ENCODE measurements around the gene PITHD1.
"Not testable (repeated sequence)": the region's sequence is repeated elsewhere in the genome, so short reads cannot be mapped to it uniquely, and the experiment has no call there.

The PITHD1 gene

DNA sequence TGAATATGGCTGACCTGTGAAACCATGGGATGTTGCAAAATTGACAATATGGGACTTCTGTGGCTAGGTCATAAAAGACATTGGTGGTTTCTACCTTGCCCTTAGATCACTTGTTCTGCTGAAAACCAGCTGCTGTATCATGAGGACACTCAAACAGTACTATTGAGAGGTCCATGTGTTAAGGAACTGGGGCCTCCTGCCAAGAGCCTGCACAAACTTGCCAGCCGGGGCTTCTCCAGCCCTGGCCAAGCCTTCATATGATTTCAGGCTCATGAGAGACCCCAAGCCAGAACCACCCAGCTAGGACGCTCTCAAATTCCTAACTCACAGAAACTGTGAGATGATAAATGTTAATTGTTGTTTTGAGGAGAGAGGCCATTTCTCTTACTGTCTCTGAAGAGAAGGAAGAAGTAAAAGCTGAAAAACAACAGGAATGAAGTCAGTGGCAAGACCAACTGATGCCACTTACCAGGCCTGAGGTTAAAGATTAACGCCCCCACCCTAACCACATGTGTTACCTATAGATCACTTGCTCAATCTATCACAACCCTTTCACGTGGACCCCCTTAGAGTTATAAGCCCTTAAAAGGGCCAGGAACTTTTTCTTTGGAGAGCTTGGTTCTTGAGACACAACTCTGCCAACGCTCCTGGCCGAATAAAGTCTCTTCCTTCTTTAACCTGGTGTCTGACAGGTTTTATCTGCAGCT, 3.9 kb upstream of the PITHD1 start:
- no peak for DNase-seq

DNA sequence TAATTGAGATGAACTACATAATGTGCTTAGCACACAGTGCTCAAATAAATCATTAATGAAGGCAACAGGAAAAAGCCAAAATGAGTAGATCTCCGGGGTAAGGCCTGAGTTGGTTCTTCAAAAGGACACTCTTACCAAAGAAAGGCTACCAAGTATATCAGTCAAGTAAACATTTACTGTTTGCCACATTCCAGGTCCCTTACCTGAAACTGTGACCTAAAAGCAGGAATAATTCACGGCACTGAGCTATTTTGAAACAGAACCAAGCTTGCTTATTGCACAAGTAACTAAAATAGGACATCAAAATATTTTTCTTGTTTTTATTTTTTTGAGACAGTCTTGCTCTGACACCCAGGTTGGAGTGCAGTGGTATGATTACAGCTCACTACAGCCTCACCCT, 2.0 kb upstream of the PITHD1 start:
- DNase-seq, result no peak

DNA sequence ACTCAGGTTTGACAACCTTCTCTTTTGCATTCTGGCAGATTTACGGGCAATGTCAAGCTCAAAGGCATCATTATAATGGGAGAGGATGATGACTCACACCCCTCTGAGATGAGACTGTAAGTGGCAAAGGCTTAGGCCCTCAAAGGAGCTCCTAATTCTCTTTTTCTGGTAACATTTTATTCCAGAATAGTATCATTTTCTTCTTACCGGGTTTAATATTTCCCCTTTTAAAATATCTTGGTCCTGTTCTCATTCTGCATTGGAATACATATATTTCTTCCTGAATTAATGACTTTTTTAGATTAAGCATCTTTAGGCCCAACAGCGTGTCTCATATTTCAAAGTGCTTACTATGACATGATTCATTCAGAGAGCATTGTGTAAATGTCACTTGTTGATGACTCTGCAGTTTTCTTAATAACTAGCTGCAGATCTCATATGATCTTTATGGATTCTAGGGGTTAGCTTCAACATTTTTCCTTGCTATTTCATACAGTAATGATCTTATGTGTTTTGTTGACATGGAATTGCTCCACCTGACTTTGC, 1.7 kb downstream of the PITHD1 start:
- DNase-seq, result no peak

DNA sequence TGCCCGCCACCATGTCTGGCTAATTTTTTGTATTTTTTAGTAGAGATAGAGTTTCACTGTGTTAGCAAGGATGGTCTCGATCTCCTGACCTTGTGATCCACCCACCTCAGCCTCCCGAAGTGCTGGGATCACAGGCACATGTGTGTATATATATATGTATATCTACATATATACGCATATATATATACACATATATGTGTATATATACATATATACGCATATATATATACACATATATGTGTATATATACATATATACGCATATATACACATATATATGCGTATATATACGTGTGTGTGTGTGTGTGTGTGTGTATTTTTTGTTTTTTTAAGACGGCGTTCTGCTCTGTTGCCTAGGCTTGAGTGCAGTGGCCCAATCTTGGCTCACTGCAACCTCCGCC, 4.9 kb downstream of the PITHD1 start:
- not testable (repeated sequence) for DNase-seq

DNA sequence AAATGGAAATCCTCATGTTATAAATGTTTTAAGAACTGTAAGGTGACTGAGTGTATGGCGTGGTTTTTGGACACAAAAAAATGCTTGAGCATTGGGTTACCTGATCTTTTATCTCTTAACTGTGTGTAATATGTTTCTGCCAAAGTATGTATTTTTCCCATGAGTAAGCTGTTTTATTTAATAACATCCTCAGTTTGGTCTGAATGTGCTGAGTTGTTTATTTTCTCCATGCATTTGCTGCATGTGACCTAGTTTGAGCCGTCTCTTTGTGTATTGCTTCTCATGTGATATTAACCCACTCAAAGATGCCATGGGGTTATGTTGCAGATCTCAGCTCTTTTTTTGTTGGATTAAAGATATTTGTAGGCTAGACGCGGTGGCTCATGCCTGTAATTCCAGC, 6.6 kb downstream of the PITHD1 start:
- no peak for DNase-seq

DNA sequence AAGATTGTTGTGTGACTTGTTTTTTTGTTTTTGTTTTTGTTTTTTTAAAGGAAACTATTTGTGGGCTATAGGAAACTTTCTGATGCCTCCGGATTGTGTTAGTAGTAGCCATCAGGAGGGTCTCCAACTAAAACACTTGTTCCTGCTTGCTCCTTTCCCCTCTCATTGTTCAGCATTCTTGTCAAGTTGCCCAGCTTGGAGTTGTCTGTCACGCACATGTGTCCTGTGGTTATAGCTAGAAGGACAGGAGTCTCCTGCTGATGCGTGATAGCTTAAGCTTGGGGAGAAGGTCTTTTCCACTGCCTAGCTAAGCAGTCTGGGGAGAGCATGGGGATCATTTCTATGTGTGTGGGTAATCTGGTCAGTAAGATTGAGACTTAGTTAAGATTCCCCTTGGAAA, 9.5 kb downstream of the PITHD1 start:
- no peak for DNase-seq

DNA sequence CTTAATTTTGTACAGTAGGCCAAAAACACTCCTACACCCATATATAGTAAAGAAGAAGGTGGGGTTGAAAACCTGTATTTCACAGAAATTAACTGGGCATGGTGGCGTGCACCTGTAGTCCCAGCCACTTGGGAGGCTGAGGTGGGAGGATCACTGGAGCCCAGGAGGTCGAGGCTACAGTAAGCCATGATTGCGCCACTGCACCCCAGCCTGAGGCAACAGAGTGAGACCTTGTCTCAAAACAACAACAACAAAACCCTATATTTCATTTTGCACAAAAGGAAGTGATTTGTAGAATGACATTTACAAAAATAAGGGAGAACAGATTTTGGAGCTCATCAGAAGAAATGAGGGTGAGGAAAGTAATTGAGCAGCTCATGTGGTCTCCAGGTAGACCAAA, 10.5 kb downstream of the PITHD1 start:
- no peak for DNase-seq

DNA sequence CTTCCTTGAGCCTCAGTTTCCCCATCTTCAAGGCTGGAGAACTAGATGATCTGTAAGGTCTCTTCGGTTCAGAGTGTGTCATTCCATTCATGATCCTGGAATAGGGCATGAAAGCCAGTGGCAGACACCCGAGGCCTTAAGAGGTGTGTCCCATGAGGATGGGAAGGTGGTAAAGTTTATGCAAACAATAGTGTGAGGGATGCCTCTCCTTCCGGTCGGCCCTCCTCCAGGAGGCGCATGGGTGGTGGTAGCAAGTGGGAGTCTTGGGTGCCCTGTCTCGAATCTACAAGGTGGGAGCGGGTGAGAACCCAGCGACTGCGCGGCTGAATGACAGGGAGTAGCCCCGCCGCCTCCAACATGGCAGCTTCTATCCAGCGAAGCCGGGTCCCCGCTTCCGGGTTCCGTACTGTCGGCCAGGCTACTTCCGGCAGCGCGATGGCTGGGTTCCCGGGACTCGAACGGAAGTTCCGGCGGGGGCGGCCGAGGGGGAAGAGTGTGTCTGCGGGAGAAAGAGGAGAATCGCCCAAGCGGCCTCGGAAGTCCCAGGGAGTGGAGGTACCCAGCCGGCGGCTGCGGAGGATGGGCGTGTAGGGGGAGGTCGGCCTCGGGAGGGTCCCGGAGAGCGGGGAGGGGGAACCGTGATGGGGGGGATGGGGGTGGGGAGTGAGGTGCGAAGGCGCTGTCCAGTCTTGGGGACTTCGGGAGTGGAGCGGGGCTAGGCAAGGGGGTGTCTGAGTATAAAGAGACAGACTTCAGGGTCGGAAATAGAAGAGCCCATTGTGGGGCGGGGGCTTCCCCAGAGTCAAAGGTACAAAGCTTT, 12.7 kb downstream of the PITHD1 start, which contains the start of gene LYPLA2:
Gene LYPLA2, plus strand, starts transcription at position 450 of the 820 bp plus-strand sequence. CDS start 1,538 bp downstream, outside the sequence.
- peak; percentile 70 to 78 for DNase-seq

DNA sequence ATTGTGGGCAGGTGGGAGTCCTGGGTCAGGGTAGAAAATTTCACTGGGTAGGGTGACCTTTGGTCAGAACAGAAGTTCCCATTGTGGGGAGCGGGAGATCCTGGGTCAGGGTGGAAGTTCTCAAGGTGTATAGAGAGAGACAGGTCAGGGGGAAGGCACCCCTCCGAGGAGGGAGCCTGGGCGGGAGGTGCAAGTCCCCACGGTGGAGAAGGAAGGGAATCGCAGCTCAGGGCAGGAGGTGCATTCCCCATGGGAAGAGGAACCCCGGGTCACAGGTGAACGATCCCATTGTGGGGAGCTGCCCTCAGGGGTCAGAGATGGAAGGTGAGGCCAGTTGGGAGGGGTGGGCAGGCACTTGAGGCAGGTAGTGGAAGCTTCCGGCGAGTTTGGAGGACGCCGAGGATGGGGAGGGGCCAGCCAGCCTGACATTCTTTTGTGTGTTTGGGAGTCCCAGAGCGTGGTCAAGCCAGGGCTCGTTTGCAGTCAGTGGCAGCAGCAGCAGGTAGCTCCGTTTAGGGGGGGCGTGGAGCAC, 13.4 kb downstream of the PITHD1 start:
- DNase-seq, result no peak

DNA sequence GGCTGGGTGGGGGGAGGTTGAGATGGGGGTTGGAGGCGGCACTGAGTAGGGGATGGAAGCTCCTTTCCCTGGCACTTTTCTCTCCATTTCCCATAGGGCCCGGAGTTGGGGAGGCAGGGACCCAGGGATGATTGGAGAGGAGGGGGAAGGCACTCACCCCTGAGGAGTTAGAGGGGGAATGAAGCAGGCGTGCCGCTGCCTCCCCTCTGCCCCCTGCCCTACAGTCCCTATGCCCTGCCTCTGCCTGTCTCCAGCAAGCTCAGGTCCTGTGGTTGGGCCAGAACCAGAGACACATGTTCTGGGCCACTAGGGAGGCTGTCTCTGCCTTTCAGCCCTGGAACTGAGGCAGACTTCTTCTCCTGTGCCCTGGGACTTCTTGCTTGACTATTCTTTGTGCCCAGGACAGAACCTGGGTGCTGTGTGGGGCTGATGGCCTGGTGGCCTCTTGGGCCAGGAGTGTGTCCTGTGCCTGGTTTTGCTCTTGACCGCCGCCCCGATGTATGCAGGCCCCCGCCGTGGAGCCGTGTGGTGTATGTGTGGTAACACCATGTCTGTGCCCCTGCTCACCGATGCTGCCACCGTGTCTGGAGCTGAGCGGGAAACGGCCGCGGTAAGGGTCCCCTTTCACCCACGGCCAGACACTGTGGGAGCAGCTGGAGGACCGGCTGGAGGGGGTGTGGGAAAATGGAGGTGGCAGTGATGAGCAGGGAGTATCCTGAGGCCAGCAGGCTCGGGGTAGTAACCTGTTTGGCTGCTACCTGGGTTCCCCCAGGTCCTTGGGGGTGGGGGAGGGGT, 14.1 kb downstream of the PITHD1 start:
- DNase-seq, result no peak

DNA sequence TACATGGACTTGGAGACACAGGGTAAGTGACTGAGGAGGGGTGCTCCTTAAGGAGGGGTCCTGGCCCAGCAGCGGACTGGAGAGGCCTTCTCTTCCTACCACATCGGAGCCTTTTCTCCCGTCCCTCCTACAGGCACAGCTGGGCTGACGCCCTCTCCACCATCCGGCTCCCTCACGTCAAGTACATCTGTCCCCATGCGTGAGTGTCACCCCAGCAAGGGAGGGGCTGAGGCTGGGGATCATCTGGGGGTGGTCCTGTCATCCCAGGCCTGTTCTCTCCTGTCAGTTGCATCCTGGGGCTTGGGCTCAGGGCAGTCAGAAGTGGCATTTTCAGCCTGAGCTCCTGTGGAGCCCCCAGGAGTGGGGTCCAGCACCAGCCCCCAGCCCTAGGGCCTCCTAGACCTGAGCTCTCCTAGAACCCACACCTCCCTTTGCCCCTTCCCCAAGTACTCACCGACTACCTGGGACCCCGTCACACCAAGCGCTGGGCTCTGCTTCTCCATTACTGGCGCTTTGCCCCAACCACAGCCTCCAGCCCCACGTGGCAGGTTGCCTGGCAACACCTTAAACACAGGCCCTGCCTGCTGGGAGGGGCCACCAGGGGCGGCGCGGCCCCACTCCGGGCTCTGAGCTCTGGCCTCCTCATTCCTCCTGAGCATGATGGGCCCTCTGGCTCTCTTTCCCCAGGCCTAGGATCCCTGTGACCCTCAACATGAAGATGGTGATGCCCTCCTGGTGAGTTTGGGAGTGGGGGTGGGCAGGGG, 15.0 kb downstream of the PITHD1 start:
- no peak for DNase-seq

DNA sequence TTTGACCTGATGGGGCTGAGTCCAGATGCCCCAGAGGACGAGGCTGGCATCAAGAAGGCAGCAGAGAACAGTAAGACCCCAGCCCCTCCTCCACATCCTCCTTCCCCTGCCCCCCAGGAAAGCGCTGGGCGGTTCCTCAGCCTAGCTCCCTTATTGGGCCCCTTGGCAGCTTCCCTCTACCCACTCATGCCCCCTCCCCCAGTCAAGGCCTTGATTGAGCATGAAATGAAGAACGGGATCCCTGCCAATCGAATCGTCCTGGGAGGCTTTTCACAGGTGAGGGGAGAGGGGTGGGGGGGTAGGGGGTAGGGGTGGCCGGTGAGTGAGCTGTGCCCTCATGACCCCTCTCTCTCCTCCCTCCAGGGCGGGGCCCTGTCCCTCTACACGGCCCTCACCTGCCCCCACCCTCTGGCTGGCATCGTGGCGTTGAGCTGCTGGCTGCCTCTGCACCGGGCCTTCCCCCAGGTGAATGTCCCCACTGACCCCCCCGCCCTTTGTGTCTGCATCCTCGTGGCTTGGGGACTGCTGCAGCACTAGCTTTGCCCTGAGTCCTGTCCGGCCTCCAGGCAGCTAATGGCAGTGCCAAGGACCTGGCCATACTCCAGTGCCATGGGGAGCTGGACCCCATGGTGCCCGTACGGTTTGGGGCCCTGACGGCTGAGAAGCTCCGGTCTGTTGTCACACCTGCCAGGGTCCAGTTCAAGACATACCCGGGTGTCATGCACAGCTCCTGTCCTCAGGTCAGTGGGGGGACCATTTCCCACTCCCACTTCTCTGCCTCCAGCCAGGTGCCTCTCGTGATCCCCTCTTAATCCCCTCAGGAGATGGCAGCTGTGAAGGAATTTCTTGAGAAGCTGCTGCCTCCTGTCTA, 15.9 kb downstream of the PITHD1 start:
- no peak for DNase-seq

DNA sequence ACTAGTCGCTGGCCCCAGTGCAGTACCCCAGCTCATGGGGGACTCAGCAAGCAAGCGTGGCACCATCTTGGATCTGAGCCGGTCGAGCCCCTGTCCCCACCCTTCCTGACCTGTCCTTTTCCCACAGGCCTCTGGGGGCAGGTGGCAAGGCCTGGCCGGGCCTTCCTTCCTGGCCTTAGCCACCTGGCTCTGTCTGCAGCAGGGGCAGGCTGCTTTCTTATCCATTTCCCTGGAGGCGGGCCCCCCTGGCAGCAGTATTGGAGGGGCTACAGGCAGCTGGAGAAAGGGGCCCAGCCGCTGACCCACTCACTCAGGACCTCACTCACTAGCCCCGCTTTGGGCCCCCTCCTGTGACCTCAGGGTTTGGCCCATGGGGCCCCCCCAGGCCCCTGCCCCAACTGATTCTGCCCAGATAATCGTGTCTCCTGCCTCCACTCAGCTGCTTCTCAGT, 16.5 kb downstream of the PITHD1 start:
- DNase-seq, result not testable (repeated sequence)

DNA sequence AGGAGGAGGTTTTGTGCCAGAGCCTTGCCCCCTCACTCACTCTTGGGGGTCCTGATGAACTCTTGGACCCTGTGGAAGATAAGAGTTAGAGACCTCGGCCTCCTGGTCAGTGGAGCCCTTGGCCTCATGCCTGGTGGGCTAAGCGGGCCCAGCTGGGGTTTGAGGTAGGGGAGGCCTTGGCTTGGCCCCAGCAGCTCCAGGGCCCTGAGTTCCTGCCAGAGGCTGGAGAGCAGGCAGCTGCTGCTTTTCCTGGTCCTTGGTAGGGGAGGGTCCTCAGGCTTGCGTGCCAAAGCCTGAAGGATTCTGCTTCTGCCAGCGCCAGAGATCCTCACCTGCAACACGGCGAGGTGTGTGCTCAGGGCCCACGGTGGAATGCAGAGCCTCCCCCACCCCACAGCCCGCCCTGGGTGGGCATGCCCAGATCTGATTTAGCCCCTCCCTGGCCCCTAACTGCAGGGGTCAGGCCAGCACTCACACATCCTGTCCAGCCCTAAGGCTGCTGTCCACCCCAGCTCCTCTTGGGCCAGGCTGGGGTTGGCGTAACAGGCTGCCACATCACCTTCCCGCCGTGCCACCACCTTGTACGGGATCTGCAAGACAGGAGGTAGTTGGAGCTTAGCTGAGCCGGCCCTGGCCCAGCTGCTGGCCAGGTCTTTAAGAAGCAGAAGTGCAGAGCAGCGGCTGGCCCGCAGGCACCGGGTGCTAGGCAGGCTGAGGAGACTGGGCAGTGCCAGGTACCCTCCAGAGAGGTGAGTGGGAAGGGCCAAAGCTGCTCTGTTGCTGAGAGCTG, 17.7 kb downstream of the PITHD1 start:
- no peak for DNase-seq

DNA sequence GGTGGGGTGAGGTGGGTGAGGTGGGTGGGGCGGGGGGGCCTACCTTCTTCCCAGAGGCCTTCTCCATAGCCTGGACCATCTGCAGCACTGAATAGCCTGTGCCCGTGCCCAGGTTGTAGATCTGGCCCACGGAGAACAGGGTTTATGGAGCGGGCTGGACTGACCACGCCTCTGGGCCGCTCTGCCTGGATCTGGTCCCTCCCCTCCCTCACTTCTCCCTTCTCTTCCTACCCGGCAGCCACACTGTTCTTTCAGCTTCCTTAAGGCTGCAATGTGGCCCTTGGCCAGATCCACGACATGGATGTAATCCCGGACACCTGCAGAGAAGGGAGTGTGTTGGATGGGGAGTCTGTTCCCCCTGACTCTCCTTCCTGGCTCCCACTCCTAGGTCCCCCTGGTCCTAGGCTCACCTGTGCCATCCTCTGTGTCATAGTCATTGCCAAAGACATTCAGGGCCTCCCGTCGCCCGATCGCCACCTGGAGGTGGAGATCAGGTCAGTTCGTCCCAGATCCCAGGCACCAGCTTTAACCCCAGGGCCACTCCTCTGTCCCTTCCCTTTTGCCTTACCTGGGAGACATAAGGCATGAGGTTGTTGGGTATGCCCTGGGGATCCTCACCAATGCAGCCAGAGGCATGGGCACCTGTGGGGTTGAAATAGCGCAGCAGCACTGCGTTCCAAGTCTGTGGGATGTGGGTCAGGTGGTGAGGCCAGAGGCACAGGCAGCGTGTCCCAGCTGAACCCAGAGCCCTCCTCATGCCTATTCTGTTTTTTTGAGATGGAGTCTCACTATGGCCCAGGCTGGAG, 18.5 kb downstream of the PITHD1 start:
- no peak for DNase-seq

DNA sequence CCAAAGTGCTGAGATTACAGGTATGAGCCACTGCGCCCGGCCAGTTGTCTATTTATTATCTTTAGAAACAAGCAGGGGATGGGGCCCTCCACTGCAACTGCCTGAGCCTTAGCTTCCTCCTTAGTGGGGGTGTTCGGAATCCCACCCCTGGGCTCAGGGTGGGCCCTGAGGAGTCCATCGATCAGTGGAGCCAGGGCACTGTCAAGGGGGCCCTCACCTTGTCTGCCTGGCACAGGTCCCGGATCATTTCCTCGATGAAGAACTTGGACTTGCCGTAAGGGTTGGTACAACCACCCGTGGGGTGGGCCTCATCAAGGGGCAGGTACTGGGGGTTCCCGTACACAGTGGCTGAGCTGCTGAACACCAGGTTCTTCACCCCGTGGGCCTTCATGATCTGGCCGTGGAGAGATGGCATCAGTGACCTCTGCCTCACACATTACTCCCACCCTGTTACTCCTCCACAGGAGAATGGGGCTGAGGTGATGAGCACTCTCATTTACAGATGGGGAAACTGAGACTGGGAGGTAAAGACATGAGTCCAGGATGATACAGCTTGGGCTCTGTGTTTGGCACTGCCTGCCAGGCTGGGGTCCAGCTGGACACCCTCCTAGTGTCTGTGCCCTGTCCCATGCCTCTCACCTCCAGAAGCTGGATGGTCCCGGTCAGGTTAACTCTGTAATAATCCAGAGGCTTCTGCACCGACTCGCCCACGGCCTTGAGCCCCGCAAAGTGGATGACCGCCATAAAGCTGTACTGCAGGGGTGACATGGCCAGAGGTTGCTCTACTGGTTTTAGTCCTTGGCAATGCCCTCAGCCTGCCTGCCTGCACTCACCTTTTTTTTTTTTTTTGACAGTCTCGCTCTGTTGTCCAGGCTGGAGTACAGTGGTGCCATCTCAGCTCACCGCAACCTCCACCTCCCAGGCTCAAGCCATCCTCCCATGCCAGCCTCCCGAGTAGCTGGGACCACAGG, 19.5 kb downstream of the PITHD1 start:
- DNase-seq, result no peak

DNA sequence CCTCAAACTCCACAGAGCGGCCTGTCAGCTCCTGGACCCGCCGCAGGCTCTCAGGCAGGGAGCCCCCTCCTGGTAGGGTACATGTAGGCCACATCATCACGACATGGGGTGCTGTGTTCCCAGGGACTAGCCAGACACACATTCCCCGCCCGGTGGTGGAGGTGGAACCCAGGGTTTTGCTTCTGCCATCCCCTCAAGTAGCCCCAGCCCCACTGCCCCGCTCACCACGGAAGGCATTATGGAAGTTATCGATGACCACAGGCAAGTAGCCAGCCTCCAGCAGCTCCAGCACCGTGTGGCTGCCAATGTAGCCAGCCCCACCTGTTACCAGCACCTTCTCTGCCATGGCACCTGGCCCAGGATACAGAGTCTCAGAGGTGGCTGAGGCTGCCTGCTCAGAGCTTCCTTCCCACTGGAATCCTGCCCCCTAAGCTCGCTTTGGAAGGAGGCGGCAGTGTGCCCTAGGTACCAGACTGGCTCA, 20.5 kb downstream of the PITHD1 start:
- no peak for DNase-seq

DNA sequence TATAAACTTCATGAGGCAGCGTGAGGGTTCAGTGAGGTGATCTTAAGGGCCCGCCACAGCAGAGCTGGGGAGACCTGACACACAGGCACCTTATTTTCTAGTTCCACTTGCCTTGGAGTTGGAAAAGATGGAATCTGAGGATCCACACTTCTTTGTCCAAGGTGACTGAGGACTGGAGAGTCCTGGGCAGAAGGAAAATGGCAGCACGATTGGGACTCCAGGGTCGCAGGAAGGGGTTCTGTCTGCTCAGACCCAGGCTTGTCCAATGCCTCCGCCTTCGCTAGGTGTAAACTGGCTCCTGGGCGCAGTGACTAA, 21.0 kb downstream of the PITHD1 start:
- DNase-seq, result no peak
